Measurements from ENCODE around the gene PRKCA. TPM values are rescaled to one million over a fixed set of nuclear protein-coding genes. Genes with fewer than 3 reads are reported as not detected.

The PRKCA gene
- total RNA-seq, 1 experiment from 2014 or later, result 29.5 TPM

- no peak for TF ChIP-seq FOXK1 (CRISPR knock-in tag; IDR thresholded peaks at IDR 0.05)
Measured at GRCh38 chr17:66589892-66590291, 287.5 kb downstream of the PRKCA start (continued).

DNA sequence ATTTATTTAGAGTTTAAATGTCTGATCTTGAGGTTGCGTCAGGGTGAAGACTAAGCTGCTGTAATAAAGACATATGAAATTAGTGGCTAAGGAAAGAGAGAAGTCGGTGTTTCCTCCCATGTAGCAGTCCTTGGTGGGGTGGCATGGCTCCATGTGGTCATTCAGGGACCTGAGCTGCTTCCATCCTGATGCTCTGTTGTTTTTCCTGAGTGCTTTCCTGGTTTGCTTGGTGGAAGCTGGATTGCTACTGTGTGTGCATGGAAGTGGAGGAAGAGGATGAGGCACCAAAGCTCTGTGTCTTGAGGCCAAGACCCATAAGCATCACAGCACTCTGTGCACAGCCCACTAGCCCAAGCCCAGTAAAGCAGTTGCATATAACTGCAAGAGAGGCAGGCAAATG lies 290.7 kb downstream of the PRKCA start:
- ATAC-seq, result no peak
- Mint-ChIP-seq H3K36me3 (peaks cover 5% of the 10 kb centered on the region; the same call in 1 of the 2 replicates), H3K27me3 (ENCODE audit: low read depth) (no peaks in the 10 kb centered on the region), H3K4me1 (peaks cover 9% of the 10 kb centered on the region), H3K27ac (no peak overlapping the region), H3K4me3 (no peak overlapping the region), H3K9me3 (peaks cover 21% of the 10 kb centered on the region)
- TF ChIP-seq SMAD3 (CRISPR knock-in tag; IDR thresholded peaks at IDR 0.05; ENCODE audit: borderline replicate concordance), result no peak
- TF ChIP-seq, protein P1, sequence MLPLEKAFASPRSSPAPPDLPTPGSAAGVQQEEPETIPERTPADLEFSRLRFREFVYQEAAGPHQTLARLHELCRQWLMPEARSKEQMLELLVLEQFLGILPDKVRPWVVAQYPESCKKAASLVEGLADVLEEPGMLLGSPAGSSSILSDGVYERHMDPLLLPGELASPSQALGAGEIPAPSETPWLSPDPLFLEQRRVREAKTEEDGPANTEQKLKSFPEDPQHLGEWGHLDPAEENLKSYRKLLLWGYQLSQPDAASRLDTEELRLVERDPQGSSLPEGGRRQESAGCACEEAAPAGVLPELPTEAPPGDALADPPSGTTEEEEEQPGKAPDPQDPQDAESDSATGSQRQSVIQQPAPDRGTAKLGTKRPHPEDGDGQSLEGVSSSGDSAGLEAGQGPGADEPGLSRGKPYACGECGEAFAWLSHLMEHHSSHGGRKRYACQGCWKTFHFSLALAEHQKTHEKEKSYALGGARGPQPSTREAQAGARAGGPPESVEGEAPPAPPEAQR (CRISPR knock-in tag; IDR thresholded peaks at IDR 0.05), result no peak
- TF ChIP-seq GRHL2 (CRISPR knock-in tag; IDR thresholded peaks at IDR 0.05; ENCODE audit: insufficient replicate concordance, severe bottlenecking), result no peak
- TF ChIP-seq NR3C1 (CRISPR knock-in tag; conservative IDR thresholded peaks at IDR 0.05; ENCODE audit: low read depth), result no peak
- no peak for DNase-seq (ENCODE audit: low spot score)
- POLR2A ChIA-PET, result interaction anchor here (0.9 kb wide), 1 partner anchor 10 kb away, joined by 3 read pairs; no protein-coding TSS in a partner anchor
- CTCF ChIA-PET, result interaction anchor here (2.1 kb wide), 1 partner anchor 11 kb away, joined by 7 read pairs; no protein-coding TSS in a partner anchor

DNA sequence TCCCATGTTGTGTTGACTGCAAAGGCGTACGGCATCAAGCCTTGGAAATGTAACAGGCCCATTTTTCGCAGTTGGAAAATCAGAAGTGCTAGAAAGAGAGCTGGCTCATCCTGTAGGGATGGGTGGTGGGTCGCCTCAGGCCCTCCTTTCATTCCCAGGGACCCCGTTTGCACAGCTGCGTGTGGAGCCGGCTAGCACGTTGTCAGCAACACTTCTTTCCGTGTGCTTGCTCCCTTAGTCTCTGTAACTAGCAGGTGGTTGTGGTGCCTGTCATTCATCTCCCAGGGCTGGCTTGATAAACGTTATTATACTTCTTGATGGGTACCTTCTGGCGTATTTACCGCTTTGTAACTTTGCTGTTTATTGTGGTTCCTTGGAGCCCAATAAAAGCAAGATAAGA lies 293.5 kb downstream of the PRKCA start:
- TF ChIP-seq GABPB1 (CRISPR knock-in tag; IDR thresholded peaks at IDR 0.05), result no peak
- TF ChIP-seq, protein P2, sequence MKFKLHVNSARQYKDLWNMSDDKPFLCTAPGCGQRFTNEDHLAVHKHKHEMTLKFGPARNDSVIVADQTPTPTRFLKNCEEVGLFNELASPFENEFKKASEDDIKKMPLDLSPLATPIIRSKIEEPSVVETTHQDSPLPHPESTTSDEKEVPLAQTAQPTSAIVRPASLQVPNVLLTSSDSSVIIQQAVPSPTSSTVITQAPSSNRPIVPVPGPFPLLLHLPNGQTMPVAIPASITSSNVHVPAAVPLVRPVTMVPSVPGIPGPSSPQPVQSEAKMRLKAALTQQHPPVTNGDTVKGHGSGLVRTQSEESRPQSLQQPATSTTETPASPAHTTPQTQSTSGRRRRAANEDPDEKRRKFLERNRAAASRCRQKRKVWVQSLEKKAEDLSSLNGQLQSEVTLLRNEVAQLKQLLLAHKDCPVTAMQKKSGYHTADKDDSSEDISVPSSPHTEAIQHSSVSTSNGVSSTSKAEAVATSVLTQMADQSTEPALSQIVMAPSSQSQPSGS (CRISPR knock-in tag; IDR thresholded peaks at IDR 0.05; ENCODE audit: borderline replicate concordance, low read depth), result no peak
- no peak for TF ChIP-seq ZNF263 (CRISPR knock-in tag; IDR thresholded peaks at IDR 0.05; ENCODE audit: low read depth)
- TF ChIP-seq, protein P3, sequence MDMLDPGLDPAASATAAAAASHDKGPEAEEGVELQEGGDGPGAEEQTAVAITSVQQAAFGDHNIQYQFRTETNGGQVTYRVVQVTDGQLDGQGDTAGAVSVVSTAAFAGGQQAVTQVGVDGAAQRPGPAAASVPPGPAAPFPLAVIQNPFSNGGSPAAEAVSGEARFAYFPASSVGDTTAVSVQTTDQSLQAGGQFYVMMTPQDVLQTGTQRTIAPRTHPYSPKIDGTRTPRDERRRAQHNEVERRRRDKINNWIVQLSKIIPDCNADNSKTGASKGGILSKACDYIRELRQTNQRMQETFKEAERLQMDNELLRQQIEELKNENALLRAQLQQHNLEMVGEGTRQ (CRISPR knock-in tag; IDR thresholded peaks at IDR 0.05), result no peak
- no peak for TF ChIP-seq MXD4 (CRISPR knock-in tag; IDR thresholded peaks at IDR 0.05; ENCODE audit: borderline replicate concordance)
- TF ChIP-seq ARID4B (CRISPR knock-in tag; IDR thresholded peaks at IDR 0.05; ENCODE audit: borderline replicate concordance), result no peak
- no peak for TF ChIP-seq KAT7 (CRISPR knock-in tag; IDR thresholded peaks at IDR 0.05; ENCODE audit: borderline replicate concordance)
- no peak for TF ChIP-seq CTCF (IDR thresholded peaks at IDR 0.05)
- TF ChIP-seq, protein P4, sequence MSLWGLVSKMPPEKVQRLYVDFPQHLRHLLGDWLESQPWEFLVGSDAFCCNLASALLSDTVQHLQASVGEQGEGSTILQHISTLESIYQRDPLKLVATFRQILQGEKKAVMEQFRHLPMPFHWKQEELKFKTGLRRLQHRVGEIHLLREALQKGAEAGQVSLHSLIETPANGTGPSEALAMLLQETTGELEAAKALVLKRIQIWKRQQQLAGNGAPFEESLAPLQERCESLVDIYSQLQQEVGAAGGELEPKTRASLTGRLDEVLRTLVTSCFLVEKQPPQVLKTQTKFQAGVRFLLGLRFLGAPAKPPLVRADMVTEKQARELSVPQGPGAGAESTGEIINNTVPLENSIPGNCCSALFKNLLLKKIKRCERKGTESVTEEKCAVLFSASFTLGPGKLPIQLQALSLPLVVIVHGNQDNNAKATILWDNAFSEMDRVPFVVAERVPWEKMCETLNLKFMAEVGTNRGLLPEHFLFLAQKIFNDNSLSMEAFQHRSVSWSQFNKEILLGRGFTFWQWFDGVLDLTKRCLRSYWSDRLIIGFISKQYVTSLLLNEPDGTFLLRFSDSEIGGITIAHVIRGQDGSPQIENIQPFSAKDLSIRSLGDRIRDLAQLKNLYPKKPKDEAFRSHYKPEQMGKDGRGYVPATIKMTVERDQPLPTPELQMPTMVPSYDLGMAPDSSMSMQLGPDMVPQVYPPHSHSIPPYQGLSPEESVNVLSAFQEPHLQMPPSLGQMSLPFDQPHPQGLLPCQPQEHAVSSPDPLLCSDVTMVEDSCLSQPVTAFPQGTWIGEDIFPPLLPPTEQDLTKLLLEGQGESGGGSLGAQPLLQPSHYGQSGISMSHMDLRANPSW (CRISPR knock-in tag; conservative IDR thresholded peaks at IDR 0.05; ENCODE audit: low read depth), result no peak
- no peak for TF ChIP-seq JUN (CRISPR knock-in tag; IDR thresholded peaks at IDR 0.05)
- DNase-seq (ENCODE audit: low spot score) (no peak), ATAC-seq (no peak)
- H3K9me3 Mint-ChIP-seq, result peaks cover 10% of the 10 kb centered on the region
- no peaks in the 10 kb centered on the region for H3K36me3 Mint-ChIP-seq
- H3K4me1 Mint-ChIP-seq, result peaks cover 7% of the 10 kb centered on the region
- no peak overlapping the region for H3K4me3 Mint-ChIP-seq
- POLR2A ChIA-PET, result no interaction called here
- no peak overlapping the region for H3K27ac Mint-ChIP-seq
- CTCF ChIA-PET, result no interaction called here
- H3K27me3 Mint-ChIP-seq (ENCODE audit: low read depth), result no peaks in the 10 kb centered on the region

Measured in WTC11 (cell line).